ENCODE measurements around the gene ELANE.

ELANE gene

DNA sequence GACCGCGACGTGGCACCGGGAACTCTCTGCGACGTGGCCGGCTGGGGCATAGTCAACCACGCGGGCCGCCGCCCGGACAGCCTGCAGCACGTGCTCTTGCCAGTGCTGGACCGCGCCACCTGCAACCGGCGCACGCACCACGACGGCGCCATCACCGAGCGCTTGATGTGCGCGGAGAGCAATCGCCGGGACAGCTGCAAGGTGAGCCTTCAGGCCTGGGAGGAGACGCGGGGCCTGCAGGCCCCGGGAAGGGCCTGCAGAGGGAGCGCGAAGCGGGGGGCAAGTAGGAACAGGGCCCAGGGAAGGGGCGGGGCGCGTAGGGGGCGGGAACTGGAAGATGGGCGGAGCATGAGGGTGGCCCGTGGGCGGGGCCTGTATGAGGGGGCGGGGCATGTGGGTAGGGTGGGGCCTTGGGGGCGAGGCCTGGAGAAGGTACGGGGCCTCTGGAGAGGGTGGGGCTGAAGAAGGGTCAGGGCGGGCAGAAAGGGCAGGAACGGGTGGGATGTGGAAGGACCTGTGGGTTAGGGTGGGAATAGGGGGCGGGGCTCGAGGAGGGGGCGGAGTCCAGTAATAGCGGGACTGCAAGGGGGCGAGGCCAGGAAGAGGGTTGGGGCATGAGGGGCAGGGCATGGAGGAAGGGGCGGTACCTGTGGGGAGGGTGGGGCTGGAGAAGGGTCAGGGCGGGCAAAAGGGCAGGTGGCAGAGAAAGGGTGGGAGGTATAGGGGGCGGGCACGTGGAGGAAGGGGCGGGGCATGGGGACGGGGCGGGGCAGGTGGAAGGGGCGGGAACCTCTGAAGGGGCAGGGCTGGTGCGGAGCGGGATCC is 9.9 kb downstream of the ELANE start:
- no peak overlapping the region for H3K4me3 ChIP-seq (ENCODE audit: low read depth, low read length)
- TF ChIP-seq CTCF (IDR thresholded peaks at IDR 0.05; ENCODE audit: low read depth, low read length, missing control alignments): no peak
- peak; percentile 49 for DNase-seq (ENCODE audit: low read depth)

DNA sequence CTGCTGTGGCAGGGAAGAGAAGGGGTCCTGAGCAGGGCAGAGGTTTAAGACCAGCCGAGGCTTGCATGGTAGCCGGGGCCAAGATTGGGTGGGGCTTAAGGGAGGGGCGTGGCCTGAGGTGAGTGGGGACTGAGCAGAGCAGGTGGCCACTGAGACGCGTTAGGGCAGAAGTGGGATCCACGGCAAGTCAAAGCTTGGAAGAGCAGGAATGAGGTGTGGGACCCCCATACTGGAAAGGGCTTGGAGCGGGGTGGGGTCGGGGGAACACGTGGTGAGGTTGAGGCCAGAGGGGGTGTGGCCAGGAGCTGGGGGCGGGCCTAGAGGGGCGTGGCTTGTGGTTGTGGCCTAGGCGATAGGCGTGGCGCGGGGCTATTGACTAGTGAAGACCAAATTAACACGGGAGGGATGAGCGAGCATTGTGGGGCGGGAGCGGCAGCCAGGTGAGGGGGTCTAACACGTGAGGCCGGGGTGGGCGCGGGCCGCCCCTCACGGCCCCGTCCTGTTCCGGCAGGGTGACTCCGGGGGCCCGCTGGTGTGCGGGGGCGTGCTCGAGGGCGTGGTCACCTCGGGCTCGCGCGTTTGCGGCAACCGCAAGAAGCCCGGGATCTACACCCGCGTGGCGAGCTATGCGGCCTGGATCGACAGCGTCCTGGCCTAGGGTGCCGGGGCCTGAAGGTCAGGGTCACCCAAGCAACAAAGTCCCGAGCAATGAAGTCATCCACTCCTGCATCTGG is 10.6 kb downstream of the ELANE start:
- peak overlapping the region; percentile 11; the same call in 1 of the 2 replicates for H3K4me3 ChIP-seq (ENCODE audit: low read depth, low read length)
- DNase-seq (ENCODE audit: low read depth): no peak
- TF ChIP-seq CTCF (IDR thresholded peaks at IDR 0.05; ENCODE audit: low read depth, low read length, missing control alignments): no peak

DNA sequence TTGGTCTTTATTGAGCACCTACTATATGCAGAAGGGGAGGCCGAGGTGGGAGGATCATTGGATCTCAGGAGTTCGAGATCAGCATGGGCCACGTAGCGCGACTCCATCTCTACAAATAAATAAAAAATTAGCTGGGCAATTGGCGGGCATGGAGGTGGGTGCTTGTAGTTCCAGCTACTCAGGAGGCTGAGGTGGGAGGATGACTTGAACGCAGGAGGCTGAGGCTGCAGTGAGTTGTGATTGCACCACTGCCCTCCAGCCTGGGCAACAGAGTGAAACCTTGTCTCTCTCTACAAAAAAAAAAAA is 11.2 kb downstream of the ELANE start:
- no peak overlapping the region for H3K4me3 ChIP-seq (ENCODE audit: low read depth, low read length)
- no peak for TF ChIP-seq CTCF (IDR thresholded peaks at IDR 0.05; ENCODE audit: low read depth, low read length, missing control alignments)
- no peak for DNase-seq (ENCODE audit: low read depth)

GRCh38 chr19:866769-867300 is 14.7 kb downstream of the ELANE start:
- DNase-seq (ENCODE audit: low read depth): no peak
- TF ChIP-seq CTCF (IDR thresholded peaks at IDR 0.05; ENCODE audit: low read depth, low read length, missing control alignments): no peak
- H3K4me3 ChIP-seq (ENCODE audit: low read depth, low read length): no peak overlapping the region

- no peak for TF ChIP-seq CTCF (IDR thresholded peaks at IDR 0.05; ENCODE audit: low read depth, low read length, missing control alignments)
- H3K4me3 ChIP-seq (ENCODE audit: low read depth, low read length): no peak overlapping the region
- no peak for DNase-seq (ENCODE audit: low read depth)
These were observed 15.2 kb downstream of the ELANE start for GRCh38 chr19:867301-867793.

GRCh38 chr19:867855-868457 is 15.9 kb downstream of the ELANE start:
- DNase-seq (ENCODE audit: low read depth): no peak
- H3K4me3 ChIP-seq (ENCODE audit: low read depth, low read length): no peak overlapping the region
- TF ChIP-seq CTCF (IDR thresholded peaks at IDR 0.05; ENCODE audit: low read depth, low read length, missing control alignments): no peak

Measured in GM12864 (cell line).